ENCODE measurements around the gene CD248.
"Not testable (repeated sequence)": the region's sequence is repeated elsewhere in the genome, so short reads cannot be mapped to it uniquely, and the experiment has no call there.

The CD248 gene

GRCh38 chr11:66326261-66327111 lies 9.6 kb upstream of the CD248 start:
- DNase-seq (ENCODE audit: low read depth): peak; percentile 21
- no peak for TF ChIP-seq CTCF (conservative IDR thresholded peaks at IDR 0.05; ENCODE audit: low read depth, low read length)
- no peak overlapping the region for H3K4me3 ChIP-seq (ENCODE audit: low read depth, low read length)

DNA sequence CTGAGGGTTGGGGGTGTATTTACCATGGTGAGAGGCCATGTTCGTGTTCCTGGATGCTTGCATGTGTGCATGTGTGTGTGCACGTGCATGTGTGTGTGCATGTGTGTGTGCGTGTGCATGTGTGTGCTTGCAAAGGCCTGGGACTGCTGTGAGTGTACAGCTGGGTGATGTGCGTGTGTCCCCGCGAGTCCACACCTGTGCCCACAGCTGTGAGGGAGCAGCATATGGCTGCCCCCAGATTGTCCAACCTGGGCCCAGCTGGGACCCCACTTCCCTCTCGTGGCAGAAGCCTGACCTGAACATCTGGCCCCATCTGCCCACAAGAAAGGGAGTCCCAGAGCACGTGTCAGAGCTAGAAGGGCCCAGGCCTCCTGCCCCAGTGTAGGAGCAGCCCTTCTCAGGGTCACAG lies 8.4 kb upstream of the CD248 start:
- no peak overlapping the region for H3K4me3 ChIP-seq (ENCODE audit: low read depth, low read length)
- TF ChIP-seq CTCF (conservative IDR thresholded peaks at IDR 0.05; ENCODE audit: low read depth, low read length): no peak
- no peak for DNase-seq (ENCODE audit: low read depth)

DNA sequence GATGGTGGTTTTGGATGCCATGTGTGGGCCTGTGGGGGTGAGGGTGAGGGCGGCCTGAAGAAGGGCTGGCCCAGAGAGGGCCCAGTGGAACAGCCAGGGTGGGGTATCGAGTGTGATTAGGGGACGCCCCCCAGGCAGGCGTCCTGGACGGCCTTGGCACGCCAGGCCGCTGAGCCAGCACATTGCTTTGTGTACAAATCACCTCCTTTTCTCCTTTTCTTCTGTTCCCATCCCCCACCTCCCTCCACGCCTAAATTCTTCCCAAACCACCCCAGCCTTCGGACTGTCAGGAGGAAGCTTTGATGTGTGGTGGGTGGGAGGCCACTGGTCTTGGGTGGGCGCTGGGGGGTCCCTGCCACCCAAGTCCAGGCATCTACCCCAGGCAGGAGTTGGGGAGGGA lies 7.8 kb upstream of the CD248 start:
- peak; percentile 51 for DNase-seq (ENCODE audit: low read depth)
- TF ChIP-seq CTCF (conservative IDR thresholded peaks at IDR 0.05; ENCODE audit: low read depth, low read length): no peak
- no peak overlapping the region for H3K4me3 ChIP-seq (ENCODE audit: low read depth, low read length)

- TF ChIP-seq CTCF (conservative IDR thresholded peaks at IDR 0.05; ENCODE audit: low read depth, low read length): no peak
- no peak for DNase-seq (ENCODE audit: low read depth)
- no peak overlapping the region for H3K4me3 ChIP-seq (ENCODE audit: low read depth, low read length)
Observed at GRCh38 chr11:66323684-66324083, 6.8 kb upstream of the CD248 start.

DNA sequence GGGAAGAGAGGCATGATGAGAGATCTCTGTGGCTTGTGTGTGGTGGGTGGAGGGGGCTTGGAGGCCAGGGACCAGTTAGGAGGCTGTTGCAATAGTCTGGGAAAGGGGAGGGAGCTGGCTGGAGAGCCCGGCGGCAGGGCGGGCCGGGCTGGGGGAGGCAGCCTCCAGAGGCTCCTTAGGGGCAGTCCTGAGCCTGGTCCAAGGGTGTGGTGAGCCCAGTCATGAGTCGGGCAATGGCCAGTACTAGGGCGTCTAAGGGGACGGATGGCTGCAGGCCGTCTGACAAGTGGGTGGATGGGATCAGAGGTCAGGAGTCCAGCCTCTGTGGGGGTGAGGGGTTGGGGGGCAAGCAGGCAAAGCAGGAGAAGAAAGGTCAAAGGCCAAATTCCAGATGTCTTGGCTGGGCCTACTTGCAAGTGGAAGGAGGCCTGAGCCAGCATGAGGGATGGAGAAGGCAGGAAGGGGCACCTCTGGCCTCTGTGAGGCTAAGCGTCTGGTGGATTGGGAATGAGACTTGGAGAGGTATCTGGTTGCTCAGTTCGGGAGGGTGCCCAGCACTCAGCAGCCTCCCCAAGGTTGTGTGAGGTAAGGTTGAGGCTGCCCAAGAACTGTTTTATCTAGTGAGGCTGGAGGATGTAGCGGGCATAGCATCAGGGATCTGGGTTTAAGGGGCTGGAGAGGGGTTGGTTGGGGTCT lies 6.0 kb upstream of the CD248 start:
- DNase-seq (ENCODE audit: low read depth): no peak
- no peak for TF ChIP-seq CTCF (conservative IDR thresholded peaks at IDR 0.05; ENCODE audit: low read depth, low read length)
- no peak overlapping the region for H3K4me3 ChIP-seq (ENCODE audit: low read depth, low read length)

- no peak for DNase-seq (ENCODE audit: low read depth)
- no peak overlapping the region for H3K4me3 ChIP-seq (ENCODE audit: low read depth, low read length)
- TF ChIP-seq CTCF (conservative IDR thresholded peaks at IDR 0.05; ENCODE audit: low read depth, low read length): no peak
Observed at GRCh38 chr11:66321606-66322005, 4.8 kb upstream of the CD248 start.

DNA sequence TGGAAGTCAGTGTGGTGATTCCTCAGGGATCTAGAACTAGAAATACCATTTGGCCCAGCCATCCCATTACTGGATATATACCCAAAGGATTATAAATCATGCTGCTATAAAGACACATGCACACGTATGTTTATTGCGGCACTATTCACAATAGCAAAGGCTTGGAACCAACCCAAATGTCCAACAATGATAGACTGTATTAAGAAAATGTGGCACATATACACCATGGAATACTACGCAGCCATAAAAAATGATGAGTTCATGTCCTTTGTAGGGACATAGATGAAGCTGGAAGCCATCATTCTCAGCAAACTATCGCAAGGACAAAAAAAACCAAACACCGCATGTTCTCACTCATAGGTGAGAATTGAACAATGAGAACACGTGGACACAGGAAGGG lies 3.9 kb upstream of the CD248 start:
- not testable (repeated sequence) for H3K4me3 ChIP-seq (ENCODE audit: low read depth, low read length); DNase-seq (ENCODE audit: low read depth)

GRCh38 chr11:66320289-66320688 lies 3.4 kb upstream of the CD248 start:
- DNase-seq (ENCODE audit: low read depth): not testable (repeated sequence)

More at GRCh38 chr11:66320289-66320688, 3.4 kb upstream of the CD248 start:
- H3K4me3 ChIP-seq (ENCODE audit: low read depth, low read length): not testable (repeated sequence)
